HAP-1 (cell line): ENCODE results near the gene TGM6.

Experiments used
- DNase-seq, 2 experiments: peaks; one replicate each; pipeline ENCODE4 v3.0.0-alpha.2; 2016 to 2020; ENCODE audit warnings: low spot score in 2 of 2
- H3K27me3 ChIP-seq: fragments of 250-450 bp; sonication (Bioruptor Pico); 2 replicates; pipeline ENCODE4 v1.5.1; 2020; ENCODE audit warnings: low read depth, mild to moderate bottlenecking, moderate library complexity
- H3K36me3 ChIP-seq: fragments of 250-450 bp; sonication (Bioruptor Pico); replicated peaks from 2 replicates; pipeline ENCODE4 v1.5.1; 2020; ENCODE audit warnings: mild to moderate bottlenecking
- H3K4me1 ChIP-seq: fragments of 250-450 bp; sonication (Bioruptor Pico); 2 replicates; pipeline ENCODE4 v1.5.1; 2020; ENCODE audit warnings: mild to moderate bottlenecking
- H3K4me3 ChIP-seq: fragments of 250-450 bp; sonication (Bioruptor Pico); 2 replicates; pipeline ENCODE4 v1.5.1; 2020; ENCODE audit warnings: mild to moderate bottlenecking, moderate library complexity
- H3K9me3 ChIP-seq: fragments of 250-450 bp; sonication (Bioruptor Pico); 2 replicates; pipeline ENCODE4 v1.5.1; 2020; ENCODE audit warnings: mild to moderate bottlenecking, moderate library complexity
- in situ Hi-C: fragments of 300-500 bp; cut with MboI; formaldehyde crosslinking; loops from 3 replicates; pipeline ENCODE4 v1.14.3; 2020; ENCODE audit warnings: low sequenced_read_pairs, inconsistent platforms, mixed read lengths

The TGM6 gene

DNA sequence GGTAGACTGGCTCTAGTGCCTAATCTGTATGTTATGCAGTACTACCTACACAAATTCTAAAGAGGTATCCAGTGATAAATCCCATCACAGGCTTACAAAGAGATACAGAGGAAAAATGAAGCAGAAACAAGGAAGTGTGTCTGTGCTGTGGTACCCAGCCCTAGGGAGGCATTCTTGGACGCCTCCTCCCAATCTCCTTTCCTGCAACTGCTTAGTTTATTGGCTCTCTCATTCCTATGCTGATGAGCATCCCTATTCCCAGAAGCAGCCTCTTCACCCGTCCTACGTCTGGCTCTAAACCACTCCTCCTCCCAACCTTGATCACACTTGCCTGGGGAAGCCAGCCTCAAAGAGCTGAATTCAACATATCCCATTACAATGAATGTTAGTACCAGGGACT is 34.5 kb upstream of the TGM6 start:
- no peak for DNase-seq
- Histone ChIP-seq H3K36me3 (no peaks in the 10 kb centered on the region), H3K4me3 (no peak overlapping the region), H3K4me1 (no peaks in the 10 kb centered on the region), H3K9me3 (no peaks in the 10 kb centered on the region; the same call in 1 of the 2 replicates), H3K27me3 (no peaks in the 10 kb centered on the region)
- in situ Hi-C loops = no loop called here

DNA sequence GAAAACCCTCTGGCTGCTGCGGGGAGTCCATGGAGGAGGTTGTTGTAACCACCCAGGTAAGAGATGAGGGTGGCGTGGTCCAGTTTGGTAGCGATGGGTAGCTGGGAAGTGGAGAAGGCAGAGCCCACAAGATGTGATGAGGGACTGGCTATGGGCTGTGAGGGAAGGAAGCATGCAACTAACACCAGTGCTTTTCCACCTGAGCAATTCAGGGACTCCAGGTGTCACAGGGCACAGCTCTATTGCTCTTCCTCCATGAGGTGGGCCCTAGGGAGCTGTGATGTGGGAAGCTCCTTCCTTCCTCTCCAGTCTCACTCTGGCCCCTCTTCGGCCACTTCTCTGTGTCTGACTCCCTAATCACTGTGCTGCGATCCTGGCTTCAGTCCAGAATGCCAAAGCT is 32.4 kb upstream of the TGM6 start:
- in situ Hi-C loops = no loop called here

DNA sequence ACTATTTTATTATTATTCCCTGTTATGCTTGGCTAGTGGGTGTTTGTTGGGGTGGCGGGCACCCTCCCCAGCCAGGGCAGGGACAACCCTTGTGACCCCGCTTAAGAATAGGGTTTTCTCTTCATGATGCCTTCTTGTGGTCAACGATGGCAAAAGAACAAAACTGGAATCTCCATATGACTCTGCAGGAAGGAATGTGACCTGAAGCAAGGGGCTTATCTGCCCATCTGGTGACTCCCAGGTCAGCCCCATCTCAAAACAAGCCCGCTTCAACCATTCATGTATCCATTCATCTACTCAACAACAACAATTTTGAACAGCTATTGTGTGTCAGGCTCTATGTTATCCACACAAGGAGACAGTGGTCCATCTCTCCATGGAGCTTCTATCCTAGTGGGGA is 30.9 kb upstream of the TGM6 start:
- in situ Hi-C loops = no loop called here
- H3K9me3 ChIP-seq = no peaks in the 10 kb centered on the region
- 0 out of 2 replicates have a peak, but pooled peaks cover 2% of the 10 kb centered on the region for H3K4me1 ChIP-seq
- no peak for DNase-seq
- H3K4me3 ChIP-seq = no peak overlapping the region
- H3K27me3 ChIP-seq = 0 out of 2 replicates have a peak, but pooled peaks cover 2% of the 10 kb centered on the region
- H3K36me3 ChIP-seq = no peaks in the 10 kb centered on the region

More for the DNA sequence above, 32.4 kb upstream of the TGM6 start:
- Histone ChIP-seq H3K4me3 (no peak overlapping the region), H3K27me3 (no peaks in the 10 kb centered on the region), H3K36me3 (no peaks in the 10 kb centered on the region), H3K4me1 (0 out of 2 replicates have a peak, but pooled peaks cover 2% of the 10 kb centered on the region), H3K9me3 (no peaks in the 10 kb centered on the region; the same call in 1 of the 2 replicates)
- DNase-seq = no peak

DNA sequence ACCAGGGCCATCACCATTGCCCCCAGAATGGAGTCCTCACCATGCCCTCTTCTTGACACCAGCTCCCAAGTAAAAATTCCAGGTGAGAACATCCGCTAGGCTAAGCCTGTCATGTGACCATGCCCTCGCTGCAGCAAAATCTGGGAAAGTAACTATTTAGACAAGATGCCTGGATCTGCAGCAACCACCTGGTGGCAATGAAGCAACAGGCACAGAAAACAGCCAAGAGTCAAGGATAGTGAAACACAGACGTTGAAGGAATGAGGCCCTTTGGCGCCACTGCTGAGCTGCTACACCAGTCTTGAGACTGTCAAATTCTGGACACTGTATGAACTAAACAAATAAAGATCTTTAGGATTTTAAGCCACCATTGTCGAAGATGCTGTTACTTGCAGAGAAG is 30.1 kb upstream of the TGM6 start:
- Histone ChIP-seq H3K27me3 (peaks cover 4% of the 10 kb centered on the region; the same call in 1 of the 2 replicates), H3K36me3 (no peaks in the 10 kb centered on the region), H3K4me3 (no peak overlapping the region), H3K4me1 (0 out of 2 replicates have a peak, but pooled peaks cover 2% of the 10 kb centered on the region), H3K9me3 (no peaks in the 10 kb centered on the region)
- in situ Hi-C loops = no loop called here
- DNase-seq = no peak

DNA sequence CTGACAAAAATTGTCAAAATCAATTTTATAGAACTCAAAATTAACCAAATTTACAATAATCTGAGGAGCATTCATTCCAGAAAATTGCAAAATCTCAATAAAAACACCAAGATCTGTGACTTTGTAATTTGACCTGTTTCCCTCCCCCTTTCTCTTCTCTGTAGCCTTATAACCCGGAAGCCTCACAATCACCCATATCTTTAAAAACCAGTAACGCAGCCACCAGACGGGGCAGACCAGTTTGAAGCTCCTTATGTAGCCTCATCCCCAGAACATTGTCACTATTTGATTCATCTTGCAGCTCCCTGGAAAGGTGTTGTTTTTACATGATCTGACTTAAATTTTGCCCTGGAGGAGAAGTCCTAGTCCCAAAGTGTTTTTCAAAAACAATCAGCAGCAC is 27.5 kb upstream of the TGM6 start:
- Histone ChIP-seq H3K27me3 (peaks cover 4% of the 10 kb centered on the region; the same call in 1 of the 2 replicates), H3K36me3 (no peaks in the 10 kb centered on the region), H3K4me1 (0 out of 2 replicates have a peak, but pooled peaks cover 2% of the 10 kb centered on the region), H3K4me3 (no peak overlapping the region), H3K9me3 (no peaks in the 10 kb centered on the region)
- in situ Hi-C loops = no loop called here
- no peak for DNase-seq

DNA sequence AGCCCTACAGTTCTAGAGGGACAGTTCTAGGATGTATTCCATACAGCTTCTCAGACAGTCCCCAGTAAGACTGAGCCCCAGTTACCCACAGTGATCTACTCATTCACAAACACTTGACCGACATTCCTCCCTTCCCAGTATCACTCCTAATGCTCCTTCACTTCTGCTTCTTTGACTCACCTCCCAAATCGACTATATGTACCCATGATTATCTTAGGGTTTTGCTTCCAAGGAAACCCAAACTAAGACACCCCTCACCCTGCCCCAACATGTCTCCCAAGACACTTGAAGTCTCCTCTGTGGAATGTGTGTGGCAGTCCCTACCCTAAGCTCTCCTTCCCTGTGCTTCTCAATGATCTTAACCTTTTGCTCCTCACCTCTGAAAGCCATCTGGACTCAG is 23.6 kb upstream of the TGM6 start:
- Histone ChIP-seq H3K27me3 (peaks cover 4% of the 10 kb centered on the region; the same call in 1 of the 2 replicates), H3K36me3 (no peaks in the 10 kb centered on the region), H3K9me3 (peaks cover 3% of the 10 kb centered on the region; the same call in 1 of the 2 replicates), H3K4me3 (no peak overlapping the region), H3K4me1 (0 out of 2 replicates have a peak, but pooled peaks cover 2% of the 10 kb centered on the region)
- DNase-seq = no peak
- in situ Hi-C loops = no loop called here

DNA sequence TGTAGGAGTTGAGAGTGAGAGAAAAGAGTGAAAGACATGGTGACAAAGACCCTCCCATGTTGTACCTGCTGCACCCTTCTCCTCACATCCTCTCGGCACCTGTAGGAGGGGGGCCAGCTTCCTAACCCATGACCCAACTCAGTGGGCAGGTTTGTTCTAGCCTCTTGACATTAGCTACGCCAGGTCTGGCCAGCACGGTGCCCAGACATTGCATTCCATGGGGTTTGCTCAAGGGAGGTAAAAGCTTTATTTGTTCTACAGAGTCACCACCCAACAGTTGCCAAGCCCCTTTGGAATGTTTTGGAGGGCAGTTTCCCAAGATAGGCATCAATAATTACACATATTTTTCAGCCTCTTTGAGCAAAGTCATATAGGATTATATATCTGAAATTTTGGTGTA is 22.7 kb upstream of the TGM6 start:
- DNase-seq = no peak
- H3K4me1 ChIP-seq = no peaks in the 10 kb centered on the region
- no peaks in the 10 kb centered on the region for H3K36me3 ChIP-seq
- peaks cover 4% of the 10 kb centered on the region; the same call in 1 of the 2 replicates for H3K27me3 ChIP-seq
- H3K4me3 ChIP-seq = no peak overlapping the region
- in situ Hi-C loops = no loop called here
- H3K9me3 ChIP-seq = peaks cover 3% of the 10 kb centered on the region; the same call in 1 of the 2 replicates

DNA sequence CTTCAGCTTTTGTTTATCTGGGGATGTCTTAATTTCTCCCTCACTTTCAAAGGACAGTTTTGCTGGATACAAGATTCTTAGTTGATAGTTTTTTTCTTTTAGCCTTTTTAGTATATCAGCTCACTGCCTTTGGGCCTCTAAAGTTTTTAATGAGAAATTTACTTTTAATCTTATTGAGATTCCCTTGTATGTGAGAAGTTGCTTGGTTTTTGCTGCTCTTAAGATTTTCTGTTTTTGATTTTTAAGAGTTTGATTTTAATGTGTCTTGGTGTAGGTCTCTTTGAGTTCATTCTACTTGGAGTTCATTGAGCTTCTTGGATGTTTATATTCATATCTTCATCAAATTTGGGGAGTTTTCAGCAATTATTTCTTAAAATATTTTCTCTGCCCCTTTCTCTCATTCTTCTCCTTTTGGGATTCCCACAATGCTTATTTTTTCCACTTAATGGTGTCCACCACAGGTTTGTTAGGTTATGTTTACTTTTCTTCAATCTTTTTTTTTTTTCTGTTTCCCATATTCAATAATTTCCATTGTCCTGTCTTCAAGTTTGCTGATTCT is 19.6 kb upstream of the TGM6 start:
- no peak overlapping the region for H3K4me3 ChIP-seq
- in situ Hi-C loops = no loop called here
- H3K36me3 ChIP-seq = no peaks in the 10 kb centered on the region
- DNase-seq = no peak
- H3K27me3 ChIP-seq = peaks cover 2% of the 10 kb centered on the region
- H3K4me1 ChIP-seq = no peaks in the 10 kb centered on the region
- peaks cover 3% of the 10 kb centered on the region; the same call in 1 of the 2 replicates for H3K9me3 ChIP-seq

DNA sequence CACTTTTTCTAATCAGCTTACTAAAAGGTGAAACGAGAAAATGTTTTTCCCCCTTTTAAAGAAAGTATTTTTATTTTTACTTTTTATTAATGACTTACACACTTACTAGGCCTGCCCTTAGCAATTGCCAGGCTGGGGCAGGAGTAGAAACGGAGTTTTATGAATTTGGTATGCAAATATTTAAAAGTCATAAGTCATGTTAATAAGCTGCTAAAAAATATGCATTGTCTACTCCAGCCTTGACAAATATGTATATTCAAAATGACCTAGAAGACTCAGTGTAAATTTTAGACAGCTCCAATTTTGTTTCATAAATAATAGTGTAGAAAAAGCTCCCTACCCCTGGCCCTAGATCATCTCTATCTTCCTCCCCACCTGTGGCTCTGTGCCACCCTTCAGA is 17.5 kb upstream of the TGM6 start:
- Histone ChIP-seq H3K27me3 (peaks cover 5% of the 10 kb centered on the region), H3K9me3 (peaks cover 3% of the 10 kb centered on the region; the same call in 1 of the 2 replicates), H3K4me1 (no peaks in the 10 kb centered on the region), H3K4me3 (no peak overlapping the region), H3K36me3 (no peaks in the 10 kb centered on the region)
- in situ Hi-C loops = no loop called here
- DNase-seq = no peak

DNA sequence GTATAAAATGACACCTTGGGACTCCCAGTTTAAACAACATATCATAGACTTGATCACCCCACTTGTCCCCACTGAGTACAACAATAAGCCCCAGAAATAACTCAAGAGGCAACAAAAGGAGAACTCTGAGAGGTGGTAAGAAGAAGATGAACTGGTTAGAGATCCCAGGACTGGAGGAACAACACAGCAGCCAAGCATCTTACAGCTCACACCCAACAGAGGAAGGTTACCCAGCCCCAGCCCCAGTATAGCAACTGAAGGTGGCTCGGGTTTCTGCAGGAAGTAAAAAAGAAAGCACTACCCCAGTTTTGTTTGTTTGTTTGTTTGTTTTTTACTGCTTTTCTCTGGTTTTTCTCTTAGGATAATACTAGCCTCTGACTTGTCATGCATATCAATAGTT is 17.1 kb upstream of the TGM6 start:
- no peaks in the 10 kb centered on the region for H3K36me3 ChIP-seq
- H3K4me1 ChIP-seq = no peaks in the 10 kb centered on the region
- in situ Hi-C loops = no loop called here
- peaks cover 3% of the 10 kb centered on the region; the same call in 1 of the 2 replicates for H3K9me3 ChIP-seq
- DNase-seq = no peak
- peaks cover 5% of the 10 kb centered on the region for H3K27me3 ChIP-seq
- H3K4me3 ChIP-seq = no peak overlapping the region

DNA sequence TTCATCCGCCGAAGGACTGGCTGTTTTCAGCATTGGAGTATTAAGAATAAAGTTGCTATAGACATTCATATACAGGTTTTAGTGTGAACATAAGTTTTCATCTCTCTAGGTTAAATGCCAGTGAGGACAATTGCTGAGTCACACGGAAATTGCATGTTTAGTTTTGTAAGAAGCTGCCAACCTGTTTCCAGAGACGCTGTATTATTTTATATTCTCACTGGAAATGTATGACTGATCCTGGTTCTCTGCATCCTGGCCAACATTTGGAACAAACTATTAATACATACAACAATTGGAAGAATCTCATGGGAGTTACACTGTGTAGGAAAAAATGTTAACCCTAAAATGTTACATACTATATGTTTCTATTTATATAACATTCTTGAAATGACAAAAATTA is 16.7 kb upstream of the TGM6 start:
- Histone ChIP-seq H3K4me3 (no peak overlapping the region), H3K27me3 (peaks cover 5% of the 10 kb centered on the region), H3K9me3 (peaks cover 3% of the 10 kb centered on the region; the same call in 1 of the 2 replicates), H3K36me3 (no peaks in the 10 kb centered on the region), H3K4me1 (no peaks in the 10 kb centered on the region)
- in situ Hi-C loops = no loop called here
- DNase-seq = no peak

DNA sequence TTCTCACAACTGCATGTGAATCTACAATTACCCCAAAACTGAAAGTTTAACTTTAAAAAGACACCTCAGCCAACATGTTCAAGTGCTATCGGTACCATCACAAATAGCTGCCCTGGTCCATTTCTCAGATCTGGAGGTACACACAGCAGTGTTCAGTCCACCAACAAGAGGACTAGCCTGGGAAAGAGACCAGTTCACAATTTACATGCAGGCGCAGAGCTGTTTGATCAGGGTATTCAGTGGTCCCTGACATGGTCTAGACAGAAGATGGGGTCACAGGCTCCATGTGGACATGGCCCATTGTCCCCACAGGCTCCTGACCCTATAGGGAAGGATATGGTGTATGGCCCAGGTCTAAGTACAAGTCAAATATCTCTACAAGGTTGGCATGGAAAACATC is 15.6 kb upstream of the TGM6 start:
- in situ Hi-C loops = no loop called here
- peaks cover 3% of the 10 kb centered on the region; the same call in 1 of the 2 replicates for H3K9me3 ChIP-seq
- H3K27me3 ChIP-seq = peaks cover 5% of the 10 kb centered on the region
- no peak for DNase-seq
- no peak overlapping the region for H3K4me3 ChIP-seq
- H3K36me3 ChIP-seq = no peaks in the 10 kb centered on the region
- H3K4me1 ChIP-seq = no peaks in the 10 kb centered on the region

DNA sequence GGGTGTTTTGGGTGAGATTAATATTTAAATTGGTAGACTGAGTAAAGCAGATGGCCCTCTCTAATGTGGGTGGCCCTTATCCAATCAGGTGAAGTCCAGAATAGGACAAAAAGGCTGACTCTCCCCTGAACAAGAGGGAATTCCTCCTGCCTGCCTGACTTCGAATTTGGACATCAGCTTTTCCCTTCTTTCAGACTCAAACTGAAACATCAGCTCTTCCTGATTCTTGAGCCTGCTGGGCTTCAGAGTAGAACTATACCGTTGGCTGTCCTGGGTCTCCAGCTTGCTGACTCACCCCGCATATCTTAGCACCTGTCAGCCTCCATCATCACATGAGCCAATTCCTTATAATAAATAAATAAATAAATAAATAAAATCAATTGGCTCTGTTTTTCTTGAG is 15.0 kb upstream of the TGM6 start:
- no peaks in the 10 kb centered on the region for H3K4me1 ChIP-seq
- DNase-seq = no peak
- H3K9me3 ChIP-seq = peaks cover 3% of the 10 kb centered on the region; the same call in 1 of the 2 replicates
- H3K27me3 ChIP-seq = peaks cover 5% of the 10 kb centered on the region
- H3K4me3 ChIP-seq = no peak overlapping the region
- in situ Hi-C loops = no loop called here
- H3K36me3 ChIP-seq = no peaks in the 10 kb centered on the region

DNA sequence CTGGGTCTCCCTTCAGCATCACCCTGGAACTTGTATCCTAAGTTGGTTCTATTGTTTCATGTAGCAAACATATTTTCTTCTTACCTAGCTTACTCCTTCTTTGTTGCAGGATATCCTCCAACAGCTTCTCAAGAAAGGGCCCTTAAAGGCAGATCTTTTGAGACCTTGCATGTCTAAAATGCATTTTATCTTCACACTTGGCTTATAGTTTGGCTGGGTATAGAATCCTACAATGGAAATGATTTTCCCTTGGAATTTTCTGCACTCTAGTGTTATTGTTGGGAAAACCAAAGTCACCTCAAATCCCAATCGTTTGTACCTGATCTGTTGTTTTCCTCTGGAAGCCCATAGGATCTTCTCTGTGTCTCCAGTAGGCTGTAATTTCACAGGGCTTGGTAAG is 12.1 kb upstream of the TGM6 start:
- Histone ChIP-seq H3K4me1 (no peaks in the 10 kb centered on the region), H3K36me3 (no peaks in the 10 kb centered on the region), H3K9me3 (no peaks in the 10 kb centered on the region), H3K4me3 (no peak overlapping the region), H3K27me3 (peaks cover 5% of the 10 kb centered on the region)
- DNase-seq = no peak
- in situ Hi-C loops = no loop called here
